NCI-H226 (cell line): Measurements from ENCODE around the gene SGTA.
A peak's percentile ranks its signal among the peaks of the same experiment; 100 is the strongest.
"Not testable (repeated sequence)": the region's sequence is repeated elsewhere in the genome, so short reads cannot be mapped to it uniquely, and the experiment has no call there.

Experiments used
- DNase-seq: peaks from one replicate; pipeline ENCODE4 v3.0.0-alpha.2; 2015

The SGTA gene

GRCh38 chr19:2722541-2723344 lies 60.3 kb downstream of the SGTA start:
- DNase-seq = peak; percentile 93

- no peak for DNase-seq
These were observed 61.2 kb downstream of the SGTA start for GRCh38 chr19:2721570-2722540.

DNA sequence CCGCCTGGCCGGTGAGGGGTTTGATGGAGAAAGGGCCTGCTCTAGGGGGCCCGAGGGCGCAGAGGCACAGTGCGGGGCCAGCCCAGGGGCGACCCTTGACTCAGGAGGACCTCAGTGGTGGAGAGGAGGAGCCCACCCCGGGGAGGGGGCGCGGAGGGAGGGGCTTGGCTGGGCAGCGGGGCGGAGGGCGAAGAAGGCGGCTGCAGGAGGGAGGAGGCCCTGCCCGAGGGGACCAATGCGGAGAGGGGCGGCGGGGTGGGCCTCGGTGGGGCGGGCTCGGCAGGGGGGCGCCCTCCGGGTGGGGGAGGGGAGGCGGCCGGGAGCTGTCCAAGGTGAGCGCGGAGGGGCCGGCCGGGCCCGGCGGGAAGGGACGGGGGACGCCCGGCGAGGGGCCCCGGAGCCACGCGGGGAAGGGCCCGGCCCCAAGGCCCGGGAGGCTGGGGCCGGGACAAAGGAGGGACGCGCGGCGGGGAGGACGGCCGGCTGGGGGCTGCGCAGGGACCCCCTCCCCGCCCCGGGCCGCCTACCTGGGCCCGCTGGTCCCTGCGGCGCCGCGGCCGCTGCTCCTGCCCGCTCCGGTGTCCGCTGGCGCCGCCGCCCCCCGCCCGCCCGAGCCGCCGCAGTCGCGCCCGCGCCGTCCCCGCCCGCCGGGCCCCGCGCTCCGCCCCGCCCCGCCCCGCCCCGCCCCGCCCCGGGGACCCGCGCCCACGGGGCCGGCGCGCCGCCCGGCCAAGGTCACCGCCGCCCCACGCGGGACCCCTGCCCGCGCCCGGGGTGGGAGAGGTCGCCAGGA lies 62.1 kb downstream of the SGTA start, which contains the start of gene DIRAS1:
TSS of gene DIRAS1 (minus strand) at position 596 of the 793 bp plus-strand sequence. CDS start 3,566 bp downstream, outside the sequence.
- no peak for DNase-seq

GRCh38 chr19:2719920-2720776 lies 62.9 kb downstream of the SGTA start:
- DNase-seq = no peak

DNA sequence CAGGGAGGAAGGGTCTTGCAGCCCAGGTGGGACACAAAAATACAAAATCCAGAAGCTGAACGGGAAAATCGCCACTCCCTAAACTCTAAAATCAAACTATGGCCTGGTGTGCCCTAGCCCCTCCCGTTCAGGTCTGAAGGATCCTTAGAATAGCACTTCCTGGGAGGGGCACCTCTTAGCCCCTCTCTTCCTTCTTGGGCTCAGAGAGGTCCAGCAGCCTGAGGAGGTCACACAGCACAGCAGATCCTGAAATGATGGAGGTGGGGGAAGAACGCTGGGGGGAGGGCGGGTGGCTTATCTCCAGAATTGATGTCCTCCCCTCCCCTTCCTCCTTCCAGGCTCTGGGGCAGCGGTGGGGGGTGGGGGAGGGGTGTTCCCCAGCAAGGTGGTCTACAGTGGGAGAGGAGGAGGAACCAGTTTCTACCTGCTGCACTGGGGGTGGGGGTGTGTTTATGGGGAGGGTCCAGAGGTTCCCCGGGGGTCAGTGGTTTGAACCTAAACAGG lies 63.8 kb downstream of the SGTA start:
- DNase-seq = no peak

- DNase-seq = no peak
These were observed 65.2 kb downstream of the SGTA start for GRCh38 chr19:2717638-2718541.

DNA sequence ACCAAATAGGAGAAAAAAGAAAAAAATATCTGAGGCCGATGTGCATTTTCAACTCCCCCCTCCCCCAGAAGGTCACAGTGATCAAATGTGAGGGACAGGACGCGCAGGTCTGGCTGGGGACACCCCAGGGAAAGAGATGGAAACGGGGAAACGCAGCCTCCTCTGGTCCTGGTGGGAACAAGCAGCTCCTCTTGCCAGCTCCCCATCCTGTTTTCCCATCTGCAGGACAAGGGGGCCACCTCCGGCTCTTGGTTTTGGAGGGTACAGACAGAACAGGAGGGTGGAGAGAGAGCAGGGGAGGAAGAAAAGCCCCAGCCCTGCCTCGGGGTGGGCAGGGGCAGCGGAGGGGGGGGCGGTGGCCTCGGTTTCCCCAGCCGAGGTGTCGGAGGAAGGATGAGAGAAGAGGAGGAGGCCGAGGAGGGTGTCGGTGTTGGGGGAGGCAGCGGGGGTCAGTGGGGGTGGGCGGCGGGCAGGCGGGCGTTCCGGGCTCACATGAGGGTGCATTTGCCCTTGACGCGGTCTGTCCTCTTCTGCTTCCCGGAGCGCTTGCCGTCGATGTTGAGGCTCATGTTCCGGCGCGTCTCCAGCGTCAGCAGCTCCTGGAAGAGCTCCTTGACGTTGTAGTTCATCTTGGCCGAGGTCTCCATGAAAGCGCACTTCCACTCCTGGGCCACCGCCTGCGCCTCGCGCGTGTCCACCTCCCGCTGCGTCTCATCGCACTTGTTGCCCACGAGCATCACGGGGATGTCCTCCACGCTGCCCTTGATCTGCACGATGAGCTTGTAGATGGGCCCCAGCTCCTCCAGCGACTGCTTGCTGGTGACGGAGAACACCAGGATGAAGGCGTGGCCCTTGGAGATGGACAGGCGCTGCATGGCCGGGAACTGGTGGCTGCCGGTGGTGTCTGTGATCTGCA lies 66.1 kb downstream of the SGTA start:
- DNase-seq = no peak

- DNase-seq = no peak
These were observed 66.8 kb downstream of the SGTA start for GRCh38 chr19:2716275-2716650.

- no peak for DNase-seq
These were observed 67.4 kb downstream of the SGTA start for GRCh38 chr19:2715470-2716274.

DNA sequence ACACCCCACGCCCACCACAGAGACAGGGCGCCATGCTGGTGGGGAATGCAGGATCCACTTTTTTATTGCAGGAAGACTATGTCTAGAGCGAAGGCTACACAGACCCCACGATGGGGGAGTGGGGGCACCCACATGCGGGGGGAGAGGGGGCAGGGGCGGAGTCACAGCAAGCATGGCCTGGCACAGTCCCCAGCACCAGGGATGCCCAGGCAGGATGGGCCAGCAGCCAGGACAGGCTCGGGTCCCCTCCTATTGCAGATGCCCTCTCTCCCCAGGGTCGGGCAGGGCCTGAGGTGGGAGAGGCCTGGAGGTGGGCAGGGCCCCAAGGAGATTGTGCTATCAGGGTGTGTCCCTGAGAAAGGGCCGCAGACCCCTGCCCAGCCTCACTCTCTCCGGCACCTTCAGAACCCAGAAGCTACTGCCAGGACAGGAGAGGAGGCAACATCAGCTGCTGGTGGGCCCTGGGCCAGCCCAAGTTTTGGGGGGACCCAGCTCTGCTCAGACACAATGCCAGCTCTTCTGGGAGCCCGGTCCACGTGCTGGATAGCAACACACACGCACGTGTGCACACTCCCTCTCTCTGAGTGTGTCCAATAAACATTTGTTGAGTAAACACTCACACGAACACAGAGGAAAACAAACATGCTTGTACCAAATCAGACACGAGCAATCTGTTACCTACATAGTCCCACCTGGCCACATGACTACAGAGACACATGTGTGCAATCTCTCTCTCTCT lies 68.4 kb downstream of the SGTA start:
- no peak for DNase-seq

- DNase-seq = not testable (repeated sequence)
These were observed 69.0 kb downstream of the SGTA start for GRCh38 chr19:2714102-2714501.

- not testable (repeated sequence) for DNase-seq
These were observed 69.9 kb downstream of the SGTA start for GRCh38 chr19:2713170-2713569.

GRCh38 chr19:2711875-2712205 lies 71.2 kb downstream of the SGTA start:
- no peak for DNase-seq

- DNase-seq = no peak
These were observed 71.8 kb downstream of the SGTA start for GRCh38 chr19:2711172-2711874.

GRCh38 chr19:2706251-2706650 lies 76.8 kb downstream of the SGTA start:
- DNase-seq = no peak
